ENCODE measurements around the gene DDAH2. TPM values are rescaled to one million over a fixed set of nuclear protein-coding genes. Genes with fewer than 3 reads are reported as not detected.

Gene DDAH2
- total RNA-seq, 1 donor from 2014 or later: 150 TPM

DNA sequence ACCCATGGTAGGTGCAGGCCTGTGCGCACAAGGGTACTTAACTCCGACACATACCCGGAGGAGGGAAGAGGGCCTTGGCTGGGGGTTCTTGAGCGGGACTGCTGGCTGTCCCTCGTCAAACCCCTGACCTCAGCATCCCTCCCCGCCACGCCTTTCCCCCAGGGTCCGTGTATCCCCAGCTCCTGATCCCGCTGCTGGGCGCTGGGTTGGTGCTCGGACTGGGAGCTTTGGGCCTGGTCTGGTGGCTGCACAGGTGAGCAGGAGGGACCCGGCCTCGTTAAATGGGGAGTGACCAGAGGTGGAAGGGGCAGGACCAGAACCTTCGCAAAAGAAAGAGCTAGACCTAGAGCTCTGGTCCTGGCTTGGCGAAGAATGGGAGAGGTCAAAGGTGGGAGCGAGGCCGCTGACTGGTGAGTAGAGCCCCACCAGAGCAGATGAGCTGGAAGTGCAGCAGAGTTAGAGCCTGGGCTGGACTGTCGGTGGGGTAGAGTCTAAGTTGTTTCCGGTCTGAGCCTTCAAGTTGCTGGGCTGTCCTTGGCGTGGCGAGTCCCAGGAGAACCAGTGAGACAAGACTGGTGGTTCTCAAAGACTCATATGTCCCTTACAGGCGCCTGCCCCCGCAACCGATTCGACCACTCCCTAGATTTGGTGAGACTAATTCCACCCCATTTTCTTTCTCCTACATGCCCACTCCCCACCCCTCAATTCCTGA, 5.0 kb downstream of the DDAH2 start:
- Histone ChIP-seq H3K4me1 (peaks cover 8 to 15% of the 10 kb centered on the region in 2 donors), H3K36me3 (peaks cover 22 to 25% of the 10 kb centered on the region in 2 donors), H3K27ac (no peak overlapping the region), H3K9me3 (no peaks in the 10 kb centered on the region), H3K4me3 (no peak overlapping the region), H3K27me3 (no peaks in the 10 kb centered on the region)
- intact Hi-C loops (cut with DNase I): no loop called here
- no peak for DNase-seq (ENCODE audit: low spot score in 2 of 2)
- TF ChIP-seq, protein P1, sequence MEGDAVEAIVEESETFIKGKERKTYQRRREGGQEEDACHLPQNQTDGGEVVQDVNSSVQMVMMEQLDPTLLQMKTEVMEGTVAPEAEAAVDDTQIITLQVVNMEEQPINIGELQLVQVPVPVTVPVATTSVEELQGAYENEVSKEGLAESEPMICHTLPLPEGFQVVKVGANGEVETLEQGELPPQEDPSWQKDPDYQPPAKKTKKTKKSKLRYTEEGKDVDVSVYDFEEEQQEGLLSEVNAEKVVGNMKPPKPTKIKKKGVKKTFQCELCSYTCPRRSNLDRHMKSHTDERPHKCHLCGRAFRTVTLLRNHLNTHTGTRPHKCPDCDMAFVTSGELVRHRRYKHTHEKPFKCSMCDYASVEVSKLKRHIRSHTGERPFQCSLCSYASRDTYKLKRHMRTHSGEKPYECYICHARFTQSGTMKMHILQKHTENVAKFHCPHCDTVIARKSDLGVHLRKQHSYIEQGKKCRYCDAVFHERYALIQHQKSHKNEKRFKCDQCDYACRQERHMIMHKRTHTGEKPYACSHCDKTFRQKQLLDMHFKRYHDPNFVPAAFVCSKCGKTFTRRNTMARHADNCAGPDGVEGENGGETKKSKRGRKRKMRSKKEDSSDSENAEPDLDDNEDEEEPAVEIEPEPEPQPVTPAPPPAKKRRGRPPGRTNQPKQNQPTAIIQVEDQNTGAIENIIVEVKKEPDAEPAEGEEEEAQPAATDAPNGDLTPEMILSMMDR (IDR thresholded peaks at IDR 0.05): no peak

DNA sequence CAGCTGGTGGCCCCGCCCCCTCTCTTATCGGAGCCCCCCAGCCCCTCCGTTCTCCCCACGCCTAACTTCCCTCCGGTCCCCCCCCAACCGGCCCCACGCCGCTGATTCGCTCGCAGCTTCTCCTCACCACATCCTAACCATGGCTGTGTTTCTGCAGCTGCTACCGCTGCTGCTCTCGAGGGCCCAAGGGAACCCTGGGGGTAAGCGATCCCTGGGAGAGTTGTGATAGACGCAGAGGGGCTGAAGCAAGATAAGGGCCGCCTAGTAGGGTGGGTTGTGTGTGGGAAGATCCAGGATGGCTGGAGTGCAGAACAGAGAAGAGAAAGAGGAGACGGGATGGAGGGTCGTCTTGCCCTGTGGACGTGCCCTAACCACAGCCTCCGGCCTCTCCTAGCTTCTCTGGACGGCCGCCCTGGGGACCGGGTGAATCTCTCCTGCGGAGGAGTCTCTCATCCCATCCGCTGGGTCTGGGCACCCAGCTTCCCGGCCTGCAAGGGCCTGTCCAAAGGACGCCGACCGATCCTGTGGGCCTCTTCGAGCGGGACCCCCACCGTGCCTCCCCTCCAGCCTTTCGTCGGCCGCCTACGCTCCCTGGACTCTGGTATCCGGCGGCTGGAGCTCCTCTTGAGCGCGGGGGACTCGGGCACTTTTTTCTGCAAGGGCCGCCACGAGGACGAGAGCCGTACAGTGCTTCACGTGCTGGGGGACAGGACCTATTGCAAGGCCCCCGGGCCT, 5.7 kb downstream of the DDAH2 start, which contains the start of gene MPIG6B:
TSS of gene MPIG6B (plus strand) at position 129 of the 735 bp plus-strand sequence. CDS start at position 140, 11 bp downstream.
- Histone ChIP-seq H3K27me3 (no peaks in the 10 kb centered on the region), H3K27ac (no peak within 1 kb of the TSS), H3K4me3 (no peak within 1 kb of the TSS), H3K4me1 (peaks cover 5 to 12% of the 10 kb centered on the region in 2 donors), H3K9me3 (no peaks in the 10 kb centered on the region), H3K36me3 (peaks cover 22 to 25% of the 10 kb centered on the region in 2 donors)
- intact Hi-C loops (cut with DNase I): no loop called here
- DNase-seq (ENCODE audit: low spot score in 2 of 2): no peak
- TF ChIP-seq, protein P1 (IDR thresholded peaks at IDR 0.05): no peak

DNA sequence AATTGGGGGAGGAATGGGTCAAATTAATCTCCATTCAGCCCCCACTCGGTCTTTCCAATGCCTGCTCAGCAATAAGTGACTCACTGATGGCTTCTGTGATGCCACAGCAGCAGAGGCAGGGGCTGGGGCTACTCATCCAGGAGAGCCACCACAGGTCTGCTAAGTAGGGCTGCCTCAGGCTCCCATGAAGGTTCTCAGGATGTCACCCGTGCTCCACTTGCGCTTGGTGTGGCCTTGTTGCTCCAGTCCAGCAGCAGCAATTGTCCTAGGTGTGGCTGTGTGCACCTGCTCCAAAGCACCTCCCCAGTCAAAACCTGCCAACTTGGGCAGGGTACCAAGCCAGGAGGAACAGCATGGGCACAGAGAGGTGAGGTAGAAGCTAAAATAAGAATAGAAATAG, 6.9 kb downstream of the DDAH2 start:
- Histone ChIP-seq H3K36me3 (peaks cover 16 to 19% of the 10 kb centered on the region in 2 donors), H3K27ac (no peak overlapping the region), H3K9me3 (no peaks in the 10 kb centered on the region), H3K4me3 (no peak overlapping the region), H3K27me3 (no peaks in the 10 kb centered on the region), H3K4me1 (no peaks in the 10 kb centered on the region)
- intact Hi-C loops (cut with DNase I): no loop called here
- no peak for DNase-seq (ENCODE audit: low spot score in 2 of 2)
- TF ChIP-seq, protein P1 (IDR thresholded peaks at IDR 0.05): no peak

DNA sequence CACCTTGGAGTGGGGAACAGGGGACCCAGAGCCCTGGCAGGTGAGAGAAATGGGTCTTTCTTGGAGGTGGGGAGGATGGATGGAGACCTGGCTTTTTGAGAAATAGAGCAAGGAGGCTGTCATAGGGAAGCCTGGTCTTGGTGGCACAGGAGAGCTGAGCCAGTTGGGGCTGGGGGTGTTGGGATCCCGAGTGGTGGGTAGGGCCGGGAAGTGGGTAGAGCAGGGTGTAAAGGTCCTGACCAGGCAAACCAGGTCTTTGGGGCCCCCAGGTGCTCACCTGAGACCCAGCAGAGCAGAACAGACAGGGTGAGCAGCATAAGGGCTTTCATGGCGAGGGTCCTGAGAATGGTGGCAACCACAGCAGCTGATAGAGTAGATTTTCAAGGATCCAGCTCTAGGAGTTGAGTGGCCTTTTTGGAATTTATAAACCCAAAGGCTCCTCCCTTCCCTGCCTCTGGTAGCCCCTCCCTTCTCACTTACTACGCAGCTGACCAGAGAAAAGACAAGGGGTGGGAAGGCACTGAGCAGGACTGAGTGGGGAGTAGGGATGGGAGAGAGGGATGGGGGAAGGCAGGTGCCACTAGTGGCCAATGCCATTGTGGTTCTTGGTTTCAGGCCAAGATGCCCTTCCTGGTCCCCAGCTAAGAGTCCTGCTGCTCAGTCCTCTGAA, 7.6 kb downstream of the DDAH2 start, which contains the start of gene LY6G6C:
TSS of gene LY6G6C (minus strand) at position 396 of the 670 bp plus-strand sequence. CDS start at position 329, 67 bp downstream.
- H3K4me3 ChIP-seq: no peak within 1 kb of the TSS
- intact Hi-C loops (cut with DNase I): no loop called here
- peaks cover 9 to 12% of the 10 kb centered on the region in 2 donors for H3K36me3 ChIP-seq
- H3K9me3 ChIP-seq: no peaks in the 10 kb centered on the region
- H3K27ac ChIP-seq: no peak within 1 kb of the TSS
- no peak for DNase-seq (ENCODE audit: low spot score in 2 of 2)
- TF ChIP-seq, protein P1 (IDR thresholded peaks at IDR 0.05): no peak
- H3K27me3 ChIP-seq: no peaks in the 10 kb centered on the region
- no peaks in the 10 kb centered on the region for H3K4me1 ChIP-seq

DNA sequence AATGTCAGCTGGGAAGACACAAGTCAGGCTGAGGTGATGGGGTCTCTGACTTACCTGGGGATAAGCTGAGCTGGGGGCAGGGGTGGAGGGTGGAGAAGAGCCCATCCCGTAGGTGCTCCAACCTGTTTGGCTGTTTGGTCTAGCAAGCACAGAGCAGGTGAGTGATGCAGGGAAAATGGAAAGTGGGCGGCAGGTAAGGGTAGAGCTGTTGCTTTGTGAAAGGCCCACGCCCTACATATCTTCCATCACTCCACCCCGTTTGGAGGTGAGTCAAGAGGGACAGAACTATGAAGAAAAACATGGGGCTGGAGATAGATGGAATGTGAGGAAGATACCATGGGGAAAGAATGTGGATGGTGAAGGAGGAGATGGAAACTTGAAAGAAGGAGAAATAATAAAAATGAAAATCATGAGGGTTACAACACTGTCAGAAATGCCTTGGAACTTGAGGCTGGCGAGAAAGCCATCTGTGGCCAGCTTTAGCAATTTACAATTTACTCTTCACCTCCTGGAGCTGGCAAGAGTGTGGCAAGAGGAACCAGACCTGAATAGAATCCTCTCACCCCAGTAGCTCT, 8.8 kb downstream of the DDAH2 start:
- intact Hi-C loops (cut with DNase I): no loop called here
- Histone ChIP-seq H3K27me3 (no peaks in the 10 kb centered on the region), H3K4me1 (no peaks in the 10 kb centered on the region), H3K27ac (no peak overlapping the region), H3K4me3 (no peak overlapping the region), H3K36me3 (peaks cover 0 to 5% of the 10 kb centered on the region in 2 donors), H3K9me3 (no peaks in the 10 kb centered on the region)
- DNase-seq (ENCODE audit: low spot score in 2 of 2): no peak
- TF ChIP-seq, protein P1 (IDR thresholded peaks at IDR 0.05): no peak
